Measurements from ENCODE around the gene MRAS. TPM values are rescaled to one million over a fixed set of nuclear protein-coding genes. Genes with fewer than 3 reads are reported as not detected.

The MRAS gene
- total RNA-seq, 1 donor from 2014 or later: 55.4 TPM

DNA sequence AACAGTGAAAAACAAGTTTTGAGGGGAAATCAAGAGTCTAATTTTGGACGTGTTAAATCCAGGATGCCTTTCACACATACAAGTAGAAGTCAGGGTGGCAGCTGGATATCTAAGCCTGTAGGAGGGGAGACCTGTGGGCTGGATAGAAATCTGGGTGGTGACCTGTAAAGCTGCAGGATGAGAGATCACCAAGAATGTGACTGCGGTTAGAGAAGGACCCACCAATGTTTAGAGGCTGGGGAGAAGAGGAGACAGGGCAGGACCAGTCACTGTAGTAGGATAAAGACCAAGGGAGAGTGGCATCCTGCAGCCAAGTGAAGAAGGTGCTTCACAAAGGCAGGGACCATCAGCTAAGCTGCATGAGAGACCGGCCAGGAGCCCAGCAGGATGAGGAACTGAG, 36.2 kb downstream of the MRAS start:
- H4K20me1 ChIP-seq (ENCODE audit: insufficient read depth, low read length): peaks cover 5% of the 10 kb centered on the region
- no peak overlapping the region for H3K4me3 ChIP-seq (ENCODE audit: insufficient read depth, low read depth, low read length)
- H3K4me1 Mint-ChIP-seq (ENCODE audit: low read depth, unreplicated experiment): peaks cover 31% of the 10 kb centered on the region
- peaks cover 7% of the 10 kb centered on the region for H3K79me2 ChIP-seq (ENCODE audit: insufficient read depth, low read length)
- peaks cover 5% of the 10 kb centered on the region for H3K9me3 Mint-ChIP-seq (ENCODE audit: unreplicated experiment)
- no peak for FAIRE-seq
- TF ChIP-seq EZH2 (IDR thresholded peaks at IDR 0.05; ENCODE audit: insufficient read depth, low read length): no peak
- TF ChIP-seq, protein P1, sequence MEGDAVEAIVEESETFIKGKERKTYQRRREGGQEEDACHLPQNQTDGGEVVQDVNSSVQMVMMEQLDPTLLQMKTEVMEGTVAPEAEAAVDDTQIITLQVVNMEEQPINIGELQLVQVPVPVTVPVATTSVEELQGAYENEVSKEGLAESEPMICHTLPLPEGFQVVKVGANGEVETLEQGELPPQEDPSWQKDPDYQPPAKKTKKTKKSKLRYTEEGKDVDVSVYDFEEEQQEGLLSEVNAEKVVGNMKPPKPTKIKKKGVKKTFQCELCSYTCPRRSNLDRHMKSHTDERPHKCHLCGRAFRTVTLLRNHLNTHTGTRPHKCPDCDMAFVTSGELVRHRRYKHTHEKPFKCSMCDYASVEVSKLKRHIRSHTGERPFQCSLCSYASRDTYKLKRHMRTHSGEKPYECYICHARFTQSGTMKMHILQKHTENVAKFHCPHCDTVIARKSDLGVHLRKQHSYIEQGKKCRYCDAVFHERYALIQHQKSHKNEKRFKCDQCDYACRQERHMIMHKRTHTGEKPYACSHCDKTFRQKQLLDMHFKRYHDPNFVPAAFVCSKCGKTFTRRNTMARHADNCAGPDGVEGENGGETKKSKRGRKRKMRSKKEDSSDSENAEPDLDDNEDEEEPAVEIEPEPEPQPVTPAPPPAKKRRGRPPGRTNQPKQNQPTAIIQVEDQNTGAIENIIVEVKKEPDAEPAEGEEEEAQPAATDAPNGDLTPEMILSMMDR (IDR thresholded peaks at IDR 0.05; ENCODE audit: insufficient read depth, low read depth, low read length): no peak
- H3K27me3 Mint-ChIP-seq (ENCODE audit: low read depth, unreplicated experiment): no peaks in the 10 kb centered on the region
- H3K4me1 ChIP-seq (ENCODE audit: insufficient read depth, low read length): peaks cover 14% of the 10 kb centered on the region
- H3K4me3 Mint-ChIP-seq (ENCODE audit: unreplicated experiment): no peak overlapping the region
- H3K9me3 ChIP-seq (ENCODE audit: insufficient read depth, low read depth, low read length): no peaks in the 10 kb centered on the region
- no peaks in the 10 kb centered on the region for H3K27me3 ChIP-seq (ENCODE audit: insufficient read depth, low read length)
- peak overlapping the region; percentile 5 for H3K27ac Mint-ChIP-seq (ENCODE audit: unreplicated experiment)
- no peak overlapping the region for H2AFZ ChIP-seq (ENCODE audit: low read depth, low read length)
- H3K27ac ChIP-seq (ENCODE audit: low read depth, low read length): no peak overlapping the region
- no peak for DNase-seq (ENCODE audit: low read depth)
- H3K9ac ChIP-seq (ENCODE audit: low read length): no peak overlapping the region
- no peaks in the 10 kb centered on the region for H3K36me3 ChIP-seq (ENCODE audit: insufficient read depth, low read length)
- H3K36me3 Mint-ChIP-seq (ENCODE audit: low read depth, unreplicated experiment): peaks cover 21% of the 10 kb centered on the region
- H3K4me2 ChIP-seq (ENCODE audit: low read length): no peak overlapping the region

DNA sequence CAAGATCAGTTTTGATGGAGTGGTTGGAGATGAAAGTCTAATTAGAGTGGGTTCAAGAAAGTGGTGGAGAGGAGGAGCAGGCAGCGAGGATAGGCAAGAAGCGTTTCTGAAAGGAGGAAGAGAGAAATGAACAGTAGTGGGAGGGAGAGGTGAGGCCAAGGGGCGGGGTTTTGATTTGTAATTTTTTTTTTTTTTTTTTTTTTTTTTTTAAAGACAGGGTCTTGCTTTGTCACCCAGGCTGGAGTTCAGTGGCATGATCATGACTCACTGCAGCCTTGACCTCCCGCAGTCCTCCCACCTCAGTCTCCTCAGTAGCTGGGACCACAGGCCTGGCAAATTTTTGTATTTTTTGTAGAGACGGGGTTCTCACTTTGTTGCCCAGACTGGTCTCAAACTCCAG, 36.6 kb downstream of the MRAS start:
- no peak overlapping the region for H3K4me2 ChIP-seq (ENCODE audit: low read length)
- no peak overlapping the region for H2AFZ ChIP-seq (ENCODE audit: low read depth, low read length)
- TF ChIP-seq, protein P1 (IDR thresholded peaks at IDR 0.05; ENCODE audit: insufficient read depth, low read depth, low read length): no peak
- TF ChIP-seq EZH2 (IDR thresholded peaks at IDR 0.05; ENCODE audit: insufficient read depth, low read length): no peak
- H3K36me3 ChIP-seq (ENCODE audit: insufficient read depth, low read length): no peaks in the 10 kb centered on the region
- peaks cover 5% of the 10 kb centered on the region for H4K20me1 ChIP-seq (ENCODE audit: insufficient read depth, low read length)
- no peaks in the 10 kb centered on the region for H3K27me3 ChIP-seq (ENCODE audit: insufficient read depth, low read length)
- peaks cover 7% of the 10 kb centered on the region for H3K79me2 ChIP-seq (ENCODE audit: insufficient read depth, low read length)
- no peak for FAIRE-seq
- no peak for DNase-seq (ENCODE audit: low read depth)
- H3K36me3 Mint-ChIP-seq (ENCODE audit: low read depth, unreplicated experiment): peaks cover 21% of the 10 kb centered on the region
- H3K27ac ChIP-seq (ENCODE audit: low read depth, low read length): no peak overlapping the region
- peaks cover 34% of the 10 kb centered on the region for H3K4me1 Mint-ChIP-seq (ENCODE audit: low read depth, unreplicated experiment)
- H3K9me3 ChIP-seq (ENCODE audit: insufficient read depth, low read depth, low read length): no peaks in the 10 kb centered on the region
- no peak overlapping the region for H3K27ac Mint-ChIP-seq (ENCODE audit: unreplicated experiment)
- no peaks in the 10 kb centered on the region for H3K27me3 Mint-ChIP-seq (ENCODE audit: low read depth, unreplicated experiment)
- H3K9ac ChIP-seq (ENCODE audit: low read length): no peak overlapping the region
- H3K4me1 ChIP-seq (ENCODE audit: insufficient read depth, low read length): peaks cover 19% of the 10 kb centered on the region
- peaks cover 5% of the 10 kb centered on the region for H3K9me3 Mint-ChIP-seq (ENCODE audit: unreplicated experiment)
- H3K4me3 ChIP-seq (ENCODE audit: insufficient read depth, low read depth, low read length): no peak overlapping the region
- no peak overlapping the region for H3K4me3 Mint-ChIP-seq (ENCODE audit: unreplicated experiment)

DNA sequence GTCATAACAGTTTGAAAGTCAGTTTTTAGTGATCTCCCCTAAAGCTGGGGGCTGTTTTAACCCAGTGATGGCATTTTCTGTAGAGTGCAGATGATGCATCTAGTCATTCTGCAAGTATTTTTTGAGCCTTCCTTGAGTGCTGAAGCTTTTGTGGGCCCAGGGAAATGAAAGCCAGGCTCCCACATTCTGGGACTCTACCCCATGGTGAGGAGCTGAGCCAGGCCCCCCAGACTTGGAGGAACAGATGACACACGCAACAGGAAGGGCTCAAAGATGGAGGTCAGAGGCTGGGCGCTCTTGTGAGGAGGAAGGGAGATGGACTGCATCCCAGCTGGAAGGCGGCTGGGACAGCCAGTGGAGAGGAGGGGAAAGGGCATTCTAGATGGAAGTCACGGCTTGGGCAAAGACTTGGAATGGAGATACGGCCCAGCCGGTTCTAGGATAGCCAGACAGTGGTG, 40.8 kb downstream of the MRAS start:
- Histone ChIP-seq H3K27me3 (ENCODE audit: insufficient read depth, low read length) (no peaks in the 10 kb centered on the region), H3K27ac (ENCODE audit: low read depth, low read length) (peak overlapping the region; percentile 89), H3K79me2 (ENCODE audit: insufficient read depth, low read length) (no peaks in the 10 kb centered on the region), H4K20me1 (ENCODE audit: insufficient read depth, low read length) (no peaks in the 10 kb centered on the region), H3K4me1 (ENCODE audit: insufficient read depth, low read length) (peaks cover 22% of the 10 kb centered on the region), H3K9ac (ENCODE audit: low read length) (peak overlapping the region; percentile 74), H3K36me3 (ENCODE audit: insufficient read depth, low read length) (no peaks in the 10 kb centered on the region), H3K4me2 (ENCODE audit: low read length) (peak overlapping the region; percentile 77), H3K4me3 (ENCODE audit: insufficient read depth, low read depth, low read length) (no peak overlapping the region), H2AFZ (ENCODE audit: low read depth, low read length) (no peak overlapping the region), H3K9me3 (ENCODE audit: insufficient read depth, low read depth, low read length) (no peaks in the 10 kb centered on the region)
- H3K27me3 Mint-ChIP-seq (ENCODE audit: low read depth, unreplicated experiment): no peaks in the 10 kb centered on the region
- peak overlapping the region; percentile 66 for H3K4me3 Mint-ChIP-seq (ENCODE audit: unreplicated experiment)
- peaks cover 5% of the 10 kb centered on the region for H3K9me3 Mint-ChIP-seq (ENCODE audit: unreplicated experiment)
- peak; percentile 35 for DNase-seq (ENCODE audit: low read depth)
- no peak for FAIRE-seq
- peaks cover 15% of the 10 kb centered on the region for H3K36me3 Mint-ChIP-seq (ENCODE audit: low read depth, unreplicated experiment)
- peaks cover 37% of the 10 kb centered on the region for H3K4me1 Mint-ChIP-seq (ENCODE audit: low read depth, unreplicated experiment)
- TF ChIP-seq EZH2 (IDR thresholded peaks at IDR 0.05; ENCODE audit: insufficient read depth, low read length): no peak
- TF ChIP-seq, protein P1 (IDR thresholded peaks at IDR 0.05; ENCODE audit: insufficient read depth, low read depth, low read length): no peak
- peak overlapping the region; percentile 100 for H3K27ac Mint-ChIP-seq (ENCODE audit: unreplicated experiment)
